LNCaP clone FGC (cell line): ENCODE measurements around the gene ACER3.
A peak's percentile ranks its signal among the peaks of the same experiment; 100 is the strongest.

Experiments used
- DNase-seq: peaks from one replicate; pipeline ENCODE4 v3.0.0-alpha.2; 2011; ENCODE audit warnings: low read depth
- H3K4me3 ChIP-seq: 2 replicates; pipeline ENCODE4 v1.5.1; 2011; ENCODE audit warnings: mild to moderate bottlenecking, low read depth, low read length, control low read depth
- TF ChIP-seq, protein P1 (sequence below): IDR thresholded peaks from 2 replicates; pipeline ENCODE4 v1.5.1; 2012; ENCODE audit warnings: mild to moderate bottlenecking; ENCODE audit not compliant: control insufficient read depth, insufficient read depth; ENCODE audit errors: extremely low read depth

Gene ACER3

DNA sequence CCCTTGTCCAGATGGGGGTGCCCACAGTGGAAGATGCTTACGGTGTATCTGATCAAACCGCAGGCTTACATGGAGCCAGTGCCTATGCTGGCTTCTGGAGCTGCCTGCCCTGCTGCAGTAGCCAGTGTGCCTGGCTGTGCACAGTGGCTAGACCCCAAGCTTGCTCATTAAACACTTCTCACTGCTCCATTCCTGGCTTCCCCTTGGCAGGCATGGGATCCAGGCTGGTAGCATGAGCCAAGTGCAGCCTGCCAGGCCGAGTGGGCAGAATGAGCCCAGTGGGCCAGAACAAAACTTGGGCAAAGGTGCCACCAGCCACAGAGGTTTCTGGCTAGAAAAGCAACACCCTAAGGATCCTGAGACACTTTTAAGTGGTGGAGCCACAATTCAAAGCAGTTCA lies 118.1 kb downstream of the ACER3 start:
- no peak for DNase-seq
- TF ChIP-seq, protein P1, sequence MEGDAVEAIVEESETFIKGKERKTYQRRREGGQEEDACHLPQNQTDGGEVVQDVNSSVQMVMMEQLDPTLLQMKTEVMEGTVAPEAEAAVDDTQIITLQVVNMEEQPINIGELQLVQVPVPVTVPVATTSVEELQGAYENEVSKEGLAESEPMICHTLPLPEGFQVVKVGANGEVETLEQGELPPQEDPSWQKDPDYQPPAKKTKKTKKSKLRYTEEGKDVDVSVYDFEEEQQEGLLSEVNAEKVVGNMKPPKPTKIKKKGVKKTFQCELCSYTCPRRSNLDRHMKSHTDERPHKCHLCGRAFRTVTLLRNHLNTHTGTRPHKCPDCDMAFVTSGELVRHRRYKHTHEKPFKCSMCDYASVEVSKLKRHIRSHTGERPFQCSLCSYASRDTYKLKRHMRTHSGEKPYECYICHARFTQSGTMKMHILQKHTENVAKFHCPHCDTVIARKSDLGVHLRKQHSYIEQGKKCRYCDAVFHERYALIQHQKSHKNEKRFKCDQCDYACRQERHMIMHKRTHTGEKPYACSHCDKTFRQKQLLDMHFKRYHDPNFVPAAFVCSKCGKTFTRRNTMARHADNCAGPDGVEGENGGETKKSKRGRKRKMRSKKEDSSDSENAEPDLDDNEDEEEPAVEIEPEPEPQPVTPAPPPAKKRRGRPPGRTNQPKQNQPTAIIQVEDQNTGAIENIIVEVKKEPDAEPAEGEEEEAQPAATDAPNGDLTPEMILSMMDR, result no peak
- no peak overlapping the region for H3K4me3 ChIP-seq

DNA sequence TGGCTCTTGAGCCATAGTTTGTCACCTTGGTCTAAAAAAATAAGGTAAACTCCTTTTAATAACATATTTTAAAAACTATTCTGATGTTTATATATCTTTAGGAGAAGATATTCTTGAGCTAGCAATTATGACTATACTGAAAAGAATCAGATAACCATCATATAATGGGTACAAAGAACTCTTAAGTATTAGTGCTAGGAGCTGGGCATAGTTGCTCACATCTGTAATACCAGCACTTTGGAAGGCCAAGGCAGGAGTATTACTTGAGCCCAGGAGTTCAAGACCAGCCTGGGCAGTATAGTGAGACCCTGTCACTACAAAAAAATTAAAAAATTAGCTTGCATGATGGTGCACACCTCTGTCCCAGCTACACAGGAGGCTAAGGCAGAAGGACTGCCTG lies 119.5 kb downstream of the ACER3 start:
- no peak for DNase-seq
- H3K4me3 ChIP-seq, result no peak overlapping the region
- TF ChIP-seq, protein P1, result no peak

DNA sequence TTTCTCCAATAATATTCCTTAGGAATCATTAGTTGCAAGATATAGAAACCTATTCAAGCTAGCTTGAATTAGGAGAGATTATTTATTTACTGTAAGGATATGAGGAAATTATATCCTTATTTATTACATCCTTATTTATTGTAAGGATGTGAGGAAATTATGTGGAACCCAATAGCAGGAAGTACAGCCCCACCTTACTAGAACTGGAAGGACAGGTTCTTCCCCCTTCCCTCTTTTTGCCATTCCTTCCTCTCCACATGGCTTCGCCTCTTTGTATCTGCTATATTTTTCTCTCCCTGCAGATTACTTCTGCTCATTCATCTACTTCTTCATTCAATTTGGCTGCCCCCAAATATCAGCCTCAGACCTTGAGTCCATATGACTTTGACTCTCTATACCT lies 124.0 kb downstream of the ACER3 start:
- H3K4me3 ChIP-seq, result no peak overlapping the region
- no peak for DNase-seq
- TF ChIP-seq, protein P1, result no peak

DNA sequence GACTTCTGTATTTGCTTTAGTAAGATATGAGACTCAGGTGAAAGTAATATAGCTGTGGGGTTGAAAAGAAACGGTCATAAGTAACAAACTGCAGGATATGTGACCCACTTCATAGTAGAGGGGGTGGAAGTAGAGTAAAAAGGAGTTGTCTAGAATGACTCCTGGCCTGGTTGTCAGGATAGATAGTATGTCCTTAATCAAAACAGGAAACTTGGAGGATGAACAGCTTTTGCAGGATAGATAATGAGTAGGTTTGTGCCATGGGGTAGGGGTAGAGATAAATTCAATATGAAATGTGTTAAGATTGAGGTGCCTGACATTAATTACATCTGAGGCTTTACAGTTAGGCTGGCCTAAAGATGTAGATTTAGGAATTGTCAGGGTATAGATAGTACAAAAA lies 126.5 kb downstream of the ACER3 start:
- no peak for DNase-seq
- no peak overlapping the region for H3K4me3 ChIP-seq
- TF ChIP-seq, protein P1, result no peak

DNA sequence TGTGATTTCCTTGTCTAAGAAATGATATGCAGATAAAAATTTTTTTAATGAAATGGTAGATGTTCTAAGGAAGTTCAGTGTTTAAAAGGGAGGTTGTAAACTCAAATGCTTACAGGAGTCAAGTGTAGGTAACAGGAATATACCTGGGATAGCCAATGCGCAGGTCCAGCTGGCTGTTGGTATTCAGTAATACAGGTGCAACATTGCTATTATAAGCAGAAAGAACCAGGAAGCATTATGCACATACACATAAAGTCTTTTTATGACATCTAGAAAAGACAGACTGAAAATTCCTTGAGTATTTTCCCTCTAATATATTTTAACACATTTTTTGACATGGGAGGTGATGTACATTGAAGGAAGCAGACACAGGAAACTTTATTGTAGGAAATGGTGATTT lies 129.9 kb downstream of the ACER3 start:
- H3K4me3 ChIP-seq, result no peak overlapping the region
- DNase-seq, result no peak
- TF ChIP-seq, protein P1, result no peak

DNA sequence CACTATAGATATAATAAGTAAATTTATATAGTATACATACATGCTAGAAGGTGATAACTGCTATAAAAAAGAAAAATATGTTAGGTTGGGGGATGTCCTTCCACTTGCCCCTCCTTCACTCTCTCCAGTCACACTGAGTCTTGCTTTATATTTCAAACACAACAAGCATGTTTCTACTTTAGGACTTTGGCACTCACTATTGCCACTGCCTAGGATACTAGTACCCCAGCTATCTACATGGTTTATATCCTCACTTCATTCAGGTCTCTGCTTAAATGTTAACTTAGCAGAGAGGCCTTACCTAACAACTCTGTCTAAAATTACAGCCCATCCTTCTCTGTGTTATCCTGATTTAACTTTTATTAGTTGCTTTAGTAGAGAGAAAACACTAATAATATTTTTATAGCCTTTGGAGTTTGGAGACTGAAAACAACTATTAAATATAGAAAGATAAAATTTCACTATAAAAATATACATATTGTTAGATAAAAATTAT lies 134.4 kb downstream of the ACER3 start:
- TF ChIP-seq, protein P1, result no peak
- H3K4me3 ChIP-seq, result no peak overlapping the region
- peak; percentile 52 for DNase-seq

DNA sequence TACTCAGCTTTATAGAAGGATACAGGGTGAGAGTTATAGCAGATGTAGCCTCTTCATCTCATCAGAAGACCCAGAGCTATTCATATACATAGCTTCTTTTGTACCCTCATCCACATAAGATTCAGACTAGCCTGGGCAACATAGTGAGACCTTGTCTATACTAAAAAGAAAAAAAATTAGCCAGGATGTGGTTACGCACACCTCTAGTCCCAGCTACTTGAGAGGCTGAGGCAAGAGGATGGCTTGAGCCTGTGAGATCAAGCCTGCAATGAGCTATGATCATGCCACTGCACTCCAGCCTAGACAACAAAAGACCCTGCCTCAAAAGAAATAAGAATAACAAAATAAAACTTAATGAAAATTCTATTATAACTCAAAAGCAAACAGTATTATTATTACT lies 136.8 kb downstream of the ACER3 start:
- no peak overlapping the region for H3K4me3 ChIP-seq
- no peak for DNase-seq
- TF ChIP-seq, protein P1, result no peak
